ENCODE measurements around the gene GXYLT2.
"Not testable (repeated sequence)": the region's sequence is repeated elsewhere in the genome, so short reads cannot be mapped to it uniquely, and the experiment has no call there.

GXYLT2 gene

GRCh38 chr3:72892870-72893269 lies 5.0 kb downstream of the GXYLT2 start:
- DNase-seq (ENCODE audit: low spot score) = no peak

- no peak for DNase-seq (ENCODE audit: low spot score)
These were observed 7.2 kb downstream of the GXYLT2 start for GRCh38 chr3:72894976-72895552.

GRCh38 chr3:72896996-72897757 lies 9.3 kb downstream of the GXYLT2 start:
- peak; percentile 25 for DNase-seq (ENCODE audit: low spot score)

- DNase-seq (ENCODE audit: low spot score) = no peak
These were observed 9.8 kb downstream of the GXYLT2 start for GRCh38 chr3:72897758-72898007.

GRCh38 chr3:72899349-72899765 lies 11.5 kb downstream of the GXYLT2 start:
- DNase-seq (ENCODE audit: low spot score) = no peak

GRCh38 chr3:72900048-72900447 lies 12.2 kb downstream of the GXYLT2 start:
- DNase-seq (ENCODE audit: low spot score) = no peak

- DNase-seq (ENCODE audit: low spot score) = no peak
These were observed 14.0 kb downstream of the GXYLT2 start for GRCh38 chr3:72901840-72902239.

- DNase-seq (ENCODE audit: low spot score) = peak; percentile 86
These were observed 15.2 kb downstream of the GXYLT2 start for GRCh38 chr3:72903004-72903403.

- DNase-seq (ENCODE audit: low spot score) = no peak
These were observed 16.3 kb downstream of the GXYLT2 start for GRCh38 chr3:72904163-72904562.

GRCh38 chr3:72906154-72906553 lies 18.3 kb downstream of the GXYLT2 start:
- DNase-seq (ENCODE audit: low spot score) = no peak

- peak; percentile 86 for DNase-seq (ENCODE audit: low spot score)
These were observed 19.4 kb downstream of the GXYLT2 start for GRCh38 chr3:72907131-72907711.

- peak; percentile 78 for DNase-seq (ENCODE audit: low spot score)
These were observed 20.1 kb downstream of the GXYLT2 start for GRCh38 chr3:72907731-72908620.

GRCh38 chr3:72909591-72909990 lies 21.7 kb downstream of the GXYLT2 start:
- no peak for DNase-seq (ENCODE audit: low spot score)

GRCh38 chr3:72912532-72912931 lies 24.7 kb downstream of the GXYLT2 start:
- no peak for DNase-seq (ENCODE audit: low spot score)

GRCh38 chr3:72914383-72914782 lies 26.5 kb downstream of the GXYLT2 start:
- no peak for DNase-seq (ENCODE audit: low spot score)

- no peak for DNase-seq (ENCODE audit: low spot score)
These were observed 28.4 kb downstream of the GXYLT2 start for GRCh38 chr3:72916250-72916649.

- DNase-seq (ENCODE audit: low spot score) = no peak
These were observed 31.7 kb downstream of the GXYLT2 start for GRCh38 chr3:72919520-72919919.

GRCh38 chr3:72924055-72924454 lies 36.2 kb downstream of the GXYLT2 start:
- no peak for DNase-seq (ENCODE audit: low spot score)

- not testable (repeated sequence) for DNase-seq (ENCODE audit: low spot score)
These were observed 41.2 kb downstream of the GXYLT2 start for GRCh38 chr3:72928781-72929735.

- DNase-seq (ENCODE audit: low spot score) = no peak
These were observed 42.9 kb downstream of the GXYLT2 start for GRCh38 chr3:72930754-72931153.

GRCh38 chr3:72932416-72932815 lies 44.6 kb downstream of the GXYLT2 start:
- no peak for DNase-seq (ENCODE audit: low spot score)
